ENCODE measurements around the gene ZFP36. TPM values are rescaled to one million over a fixed set of nuclear protein-coding genes. Genes with fewer than 3 reads are reported as not detected.

Gene ZFP36
- total and polyA plus RNA-seq, 4 donors, result 124 to 955 (median 283) TPM

DNA sequence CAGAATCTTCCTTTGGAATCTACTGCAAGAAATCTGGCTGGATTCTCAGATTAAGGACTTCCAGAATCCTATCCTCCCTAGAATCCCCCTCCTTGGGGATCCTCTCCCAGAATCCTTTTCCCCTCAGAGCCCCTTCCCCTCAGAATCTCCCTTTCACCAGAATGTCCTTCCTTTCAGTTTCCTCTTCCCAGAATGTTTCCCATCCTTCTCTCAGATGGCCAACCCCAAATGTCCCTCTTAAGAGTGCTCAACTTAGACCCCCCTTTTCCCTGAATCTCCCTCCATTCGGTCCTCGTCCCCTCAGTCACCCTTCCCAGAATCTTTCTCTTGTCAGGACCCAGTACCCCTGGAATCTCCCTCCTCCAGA, 29.7 kb downstream of the ZFP36 start:
- no peaks in the 10 kb centered on the region for H3K9me3 ChIP-seq (ENCODE audit: control insufficient read depth, low read length)
- DNase-seq, result no peak
- H3K27me3 ChIP-seq (ENCODE audit: control insufficient read depth in 1 of 2, insufficient read depth in 2 of 2, low read length in 1 of 2), result no peaks in the 10 kb centered on the region
- no peak for ATAC-seq (ENCODE audit: low FRiP score)
- intact Hi-C loops (cut with DNase I), result loop anchor here (1.0 to 5.0 kb wide), 3 partner anchors 24 to 96 kb away; partner anchors contain the start of genes EID2B (in 1 of the 2), MED29 (in 1 of the 2), PAF1 (in 1 of the 2) and PLEKHG2 (in 1 of the 2)
- WGBS, 2 donors, result 0 to 1% methylated on average over 2 of the region's 2 CpGs
- H3K36me3 ChIP-seq (ENCODE audit: control insufficient read depth in 1 of 2, insufficient read depth in 2 of 2, low read length in 1 of 2), result peaks cover 2 to 6% of the 10 kb centered on the region in 2 donors
- H3K4me3 ChIP-seq (ENCODE audit: low read length in 2 of 2), result peak overlapping the region in 1 of 2 donors; percentile 27
- peaks cover 0 to 2% of the 10 kb centered on the region in 2 donors for H3K4me1 ChIP-seq (ENCODE audit: control insufficient read depth in 1 of 2, insufficient read depth in 2 of 2, low read length in 2 of 2)
- no peak overlapping the region for H3K27ac ChIP-seq (ENCODE audit: low read depth in 1 of 2, low read length in 2 of 2)

DNA sequence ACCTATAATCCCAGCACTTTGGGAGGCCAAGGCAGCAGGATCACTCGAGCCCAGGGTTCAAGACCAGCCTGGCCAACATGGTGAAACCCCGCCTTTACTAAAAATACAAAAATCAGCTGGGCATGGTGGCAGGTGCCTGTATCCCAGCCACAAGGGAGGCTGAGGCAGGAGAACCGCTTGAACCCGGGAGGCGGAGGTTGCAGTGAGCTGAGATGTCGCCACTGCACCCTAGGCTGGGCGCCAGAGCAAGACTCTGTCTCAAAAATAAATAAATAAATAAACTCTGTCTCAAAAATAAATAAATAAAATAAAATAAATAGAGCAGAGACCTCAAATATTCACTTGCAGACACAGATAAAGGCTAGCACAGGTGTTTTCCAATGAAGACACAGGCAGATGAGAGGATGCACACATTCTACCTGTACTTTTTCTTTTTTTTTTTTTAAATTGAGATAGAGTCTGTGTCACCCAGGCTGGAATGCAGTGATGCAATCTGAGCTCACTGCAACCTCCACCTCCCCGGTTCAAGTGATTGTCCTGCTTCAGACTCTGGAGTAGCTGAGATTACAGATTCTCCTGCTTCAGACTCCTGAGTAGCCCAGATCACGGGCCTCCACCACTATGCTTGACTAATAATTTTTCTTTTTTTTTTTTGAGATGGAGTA, 31.8 kb downstream of the ZFP36 start:
- ATAC-seq (ENCODE audit: low FRiP score) (no peak), DNase-seq (no peak)
- WGBS, 2 donors, result 78 to 81% methylated on average over 9 of the region's 9 CpGs
- Histone ChIP-seq H3K27ac (ENCODE audit: low read depth in 1 of 2, low read length in 2 of 2) (no peak overlapping the region), H3K4me3 (ENCODE audit: low read length in 2 of 2) (no peak overlapping the region), H3K36me3 (ENCODE audit: control insufficient read depth in 1 of 2, insufficient read depth in 2 of 2, low read length in 1 of 2) (peaks cover 0 to 5% of the 10 kb centered on the region in 2 donors), H3K27me3 (ENCODE audit: control insufficient read depth in 1 of 2, insufficient read depth in 2 of 2, low read length in 1 of 2) (no peaks in the 10 kb centered on the region), H3K9me3 (ENCODE audit: control insufficient read depth, low read length) (no peaks in the 10 kb centered on the region), H3K4me1 (ENCODE audit: control insufficient read depth in 1 of 2, insufficient read depth in 2 of 2, low read length in 2 of 2) (peaks cover 0 to 2% of the 10 kb centered on the region in 2 donors)
- intact Hi-C loops (cut with DNase I), result loop anchor here in 1 of 2 donors (5.0 kb wide), 2 partner anchors 46 to 94 kb away; partner anchors contain the start of genes EID2B, MED29 and PAF1

DNA sequence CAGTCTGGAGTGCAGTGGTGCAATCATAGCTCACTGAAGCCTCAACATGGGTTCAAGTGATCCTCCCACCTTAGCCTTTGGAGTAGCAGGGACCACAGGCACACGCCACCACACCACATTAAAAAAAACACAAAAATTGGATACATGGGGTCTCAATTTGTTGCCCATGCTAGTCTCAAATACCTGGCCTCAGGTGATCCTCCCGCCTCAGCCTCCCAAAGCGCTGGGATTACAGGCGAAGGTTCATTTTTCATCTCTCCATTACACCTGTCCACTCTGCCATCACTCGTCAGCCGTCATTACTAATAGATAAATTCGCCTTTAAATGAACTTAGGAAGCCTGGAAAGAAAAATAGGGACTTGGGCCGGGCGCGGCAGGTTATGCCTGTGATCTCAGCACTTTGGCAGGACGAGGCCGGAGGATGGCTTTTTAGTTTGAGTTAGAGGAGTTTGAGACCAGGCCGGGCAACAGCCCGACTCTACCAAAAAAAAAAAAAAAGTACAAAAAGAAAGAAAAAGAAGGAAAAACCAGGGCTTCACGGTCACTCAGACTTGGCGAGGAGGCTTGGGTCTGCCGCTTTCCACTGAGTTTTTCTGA, 38.0 kb downstream of the ZFP36 start:
- ATAC-seq (ENCODE audit: low FRiP score) (no peak), DNase-seq (no peak)
- Histone ChIP-seq H3K4me3 (ENCODE audit: low read length in 2 of 2) (peak overlapping the region; percentile 79 to 94), H3K27me3 (ENCODE audit: control insufficient read depth in 1 of 2, insufficient read depth in 2 of 2, low read length in 1 of 2) (no peaks in the 10 kb centered on the region), H3K27ac (ENCODE audit: low read depth in 1 of 2, low read length in 2 of 2) (peak overlapping the region; percentile 58 to 82), H3K4me1 (ENCODE audit: control insufficient read depth in 1 of 2, insufficient read depth in 2 of 2, low read length in 2 of 2) (peaks cover 0 to 2% of the 10 kb centered on the region in 2 donors), H3K36me3 (ENCODE audit: control insufficient read depth in 1 of 2, insufficient read depth in 2 of 2, low read length in 1 of 2) (no peaks in the 10 kb centered on the region), H3K9me3 (ENCODE audit: control insufficient read depth, low read length) (no peaks in the 10 kb centered on the region)
- WGBS, 2 donors, result 3 to 5% methylated on average over 17 of the region's 17 CpGs
- intact Hi-C loops (cut with DNase I), result loop anchor here in 1 of 2 donors (2.0 to 10.0 kb wide), 2 partner anchors 32 to 90 kb away; partner anchors contain the start of genes EID2B and PLEKHG2

- Histone ChIP-seq H3K36me3 (ENCODE audit: control insufficient read depth in 1 of 2, insufficient read depth in 2 of 2, low read length in 1 of 2) (no peaks in the 10 kb centered on the region), H3K27ac (ENCODE audit: low read depth in 1 of 2, low read length in 2 of 2) (peak within 1 kb of the TSS; percentile 58 to 82), H3K4me1 (ENCODE audit: control insufficient read depth in 1 of 2, insufficient read depth in 2 of 2, low read length in 2 of 2) (peaks cover 0 to 2% of the 10 kb centered on the region in 2 donors), H3K27me3 (ENCODE audit: control insufficient read depth in 1 of 2, insufficient read depth in 2 of 2, low read length in 1 of 2) (no peaks in the 10 kb centered on the region), H3K4me3 (ENCODE audit: low read length in 2 of 2) (peak within 1 kb of the TSS; percentile 79 to 94), H3K9me3 (ENCODE audit: control insufficient read depth, low read length) (no peaks in the 10 kb centered on the region)
- ATAC-seq (ENCODE audit: low FRiP score) (peak; percentile 99), DNase-seq (peak; percentile 98 to 99)
- intact Hi-C loops (cut with DNase I), result loop anchor here in 1 of 2 donors (2.0 to 10.0 kb wide), 2 partner anchors 33 to 89 kb away; partner anchors contain the start of genes EID2B and PLEKHG2
- WGBS, 2 donors, result 0 to 1% methylated on average over 67 to 68 of the region's 68 CpGs
Observed at GRCh38 chr19:39445196-39446111, 38.8 kb downstream of the ZFP36 start, which contains the start of gene SUPT5H. SUPT5H (plus strand) TSS chr19:39445582; CDS start chr19:39445891, 309 bp downstream.

GRCh38 chr19:39446365-39447084, 39.9 kb downstream of the ZFP36 start:
- no peak for DNase-seq
- no peak for ATAC-seq (ENCODE audit: low FRiP score)
- H3K9me3 ChIP-seq (ENCODE audit: control insufficient read depth, low read length), result no peaks in the 10 kb centered on the region
- intact Hi-C loops (cut with DNase I), result loop anchor here in 1 of 2 donors (10.0 kb wide), 1 partner anchor 88 kb away; the partner anchor contains the start of gene EID2B
- peak overlapping the region in 1 of 2 donors; percentile 79 for H3K4me3 ChIP-seq (ENCODE audit: low read length in 2 of 2)
- H3K27ac ChIP-seq (ENCODE audit: low read depth in 1 of 2, low read length in 2 of 2), result no peak overlapping the region
- peaks cover 0 to 2% of the 10 kb centered on the region in 2 donors for H3K4me1 ChIP-seq (ENCODE audit: control insufficient read depth in 1 of 2, insufficient read depth in 2 of 2, low read length in 2 of 2)
- no peaks in the 10 kb centered on the region for H3K27me3 ChIP-seq (ENCODE audit: control insufficient read depth in 1 of 2, insufficient read depth in 2 of 2, low read length in 1 of 2)
- WGBS, 2 donors, result 86 to 87% methylated on average over 16 of the region's 16 CpGs
- H3K36me3 ChIP-seq (ENCODE audit: control insufficient read depth in 1 of 2, insufficient read depth in 2 of 2, low read length in 1 of 2), result no peaks in the 10 kb centered on the region

- Histone ChIP-seq H3K27me3 (ENCODE audit: control insufficient read depth in 1 of 2, insufficient read depth in 2 of 2, low read length in 1 of 2) (no peaks in the 10 kb centered on the region), H3K27ac (ENCODE audit: low read depth in 1 of 2, low read length in 2 of 2) (no peak overlapping the region), H3K9me3 (ENCODE audit: control insufficient read depth, low read length) (no peaks in the 10 kb centered on the region), H3K4me1 (ENCODE audit: control insufficient read depth in 1 of 2, insufficient read depth in 2 of 2, low read length in 2 of 2) (peaks cover 0 to 2% of the 10 kb centered on the region in 2 donors), H3K36me3 (ENCODE audit: control insufficient read depth in 1 of 2, insufficient read depth in 2 of 2, low read length in 1 of 2) (no peaks in the 10 kb centered on the region), H3K4me3 (ENCODE audit: low read length in 2 of 2) (no peak overlapping the region)
- 75 to 82% methylated on average over 3 of the region's 3 CpGs for WGBS, 2 donors
- DNase-seq (no peak), ATAC-seq (ENCODE audit: low FRiP score) (no peak)
- intact Hi-C loops (cut with DNase I), result loop anchor here in 1 of 2 donors (10.0 kb wide), 1 partner anchor 87 kb away; the partner anchor contains the start of gene EID2B
Observed at GRCh38 chr19:39448271-39448670, 41.6 kb downstream of the ZFP36 start.

GRCh38 chr19:39449116-39449797, 42.6 kb downstream of the ZFP36 start:
- H3K9me3 ChIP-seq (ENCODE audit: control insufficient read depth, low read length), result no peaks in the 10 kb centered on the region
- DNase-seq, result no peak
- intact Hi-C loops (cut with DNase I), result loop anchor here in 1 of 2 donors (10.0 kb wide), 1 partner anchor 86 kb away; the partner anchor contains the start of gene EID2B
- 71 to 74% methylated on average over 8 of the region's 8 CpGs for WGBS, 2 donors
- H3K4me1 ChIP-seq (ENCODE audit: control insufficient read depth in 1 of 2, insufficient read depth in 2 of 2, low read length in 2 of 2), result peaks cover 0 to 2% of the 10 kb centered on the region in 2 donors
- no peak overlapping the region for H3K27ac ChIP-seq (ENCODE audit: low read depth in 1 of 2, low read length in 2 of 2)
- H3K36me3 ChIP-seq (ENCODE audit: control insufficient read depth in 1 of 2, insufficient read depth in 2 of 2, low read length in 1 of 2), result no peaks in the 10 kb centered on the region
- H3K4me3 ChIP-seq (ENCODE audit: low read length in 2 of 2), result no peak overlapping the region
- no peak for ATAC-seq (ENCODE audit: low FRiP score)
- no peaks in the 10 kb centered on the region for H3K27me3 ChIP-seq (ENCODE audit: control insufficient read depth in 1 of 2, insufficient read depth in 2 of 2, low read length in 1 of 2)

Data from aorta (tissue), 5 donors.